ENCODE measurements around the gene SH3D19. TPM values are rescaled to one million over a fixed set of nuclear protein-coding genes. Genes with fewer than 3 reads are reported as not detected.

Gene SH3D19
- polyA plus RNA-seq, 3 donors: not detected

DNA sequence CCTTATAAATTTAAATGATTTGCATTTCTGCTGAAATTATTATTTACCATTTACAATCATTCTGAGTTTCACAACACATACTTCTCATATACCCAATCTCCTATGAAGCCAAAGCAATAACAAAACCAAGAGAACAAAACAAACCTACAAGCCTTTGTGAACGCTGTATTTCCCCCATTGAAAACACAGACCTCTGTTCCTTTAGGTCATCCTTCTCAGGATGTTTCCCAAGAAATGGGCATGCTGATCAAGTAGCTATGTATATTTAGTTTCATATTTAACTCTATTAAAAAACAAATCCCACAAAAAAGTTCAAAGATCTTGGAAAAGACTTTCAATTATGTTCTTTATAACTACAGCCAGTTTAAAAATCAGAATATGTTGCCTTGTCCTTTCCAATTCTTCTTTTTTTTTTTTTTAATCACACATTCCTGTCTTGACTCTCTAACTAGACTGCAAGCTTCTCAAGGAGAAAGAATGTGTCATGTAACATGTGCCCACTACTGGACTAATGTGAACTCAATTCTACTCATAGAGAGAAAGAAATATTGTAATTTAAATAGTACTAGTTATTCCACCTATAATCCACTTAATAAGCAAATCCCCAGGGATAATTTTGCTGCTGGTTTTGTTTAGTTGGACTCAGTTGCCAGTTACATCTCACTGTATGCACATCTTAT, 132.7 kb downstream of the SH3D19 start:
- peaks cover 10 to 32% (median 20%) of the 10 kb centered on the region in 7 donors for H3K9me3 Mint-ChIP-seq
- H3K36me3 Mint-ChIP-seq: no peaks in the 10 kb centered on the region
- no peaks in the 10 kb centered on the region for H3K4me1 ChIP-seq (ENCODE audit: control insufficient read depth in 1 of 2, insufficient read depth in 2 of 2, low read length in 2 of 2)
- no peak overlapping the region for H3K4me2 ChIP-seq (replicated peaks; ENCODE audit: extremely low read depth, low read length, poor library complexity, severe bottlenecking)
- no peak overlapping the region for H3K27ac ChIP-seq (ENCODE audit: low read depth in 1 of 2, low read length in 2 of 2)
- peaks cover 1 to 4% (median 3%) of the 10 kb centered on the region in 3 donors for H3K27me3 Mint-ChIP-seq (ENCODE audit: low read depth in 3 of 3)
- H3K4me1 Mint-ChIP-seq: no peaks in the 10 kb centered on the region
- no peak overlapping the region for H3K4me3 ChIP-seq (replicated peaks in 1 of 3; ENCODE audit: low read depth in 2 of 3, low read length in 3 of 3)
- no peak overlapping the region for H3K27ac Mint-ChIP-seq
- no peak overlapping the region for H2AFZ ChIP-seq (ENCODE audit: insufficient read depth, low read depth, low read length, poor library complexity, severe bottlenecking)
- intact Hi-C loops (cut with micrococcal nuclease): no loop called here
- DNase-seq: no peak
- no CpG with 5 or more reads among the region's 1 CpG for WGBS (ENCODE audit: insufficient coverage)
- TF ChIP-seq, protein P1, sequence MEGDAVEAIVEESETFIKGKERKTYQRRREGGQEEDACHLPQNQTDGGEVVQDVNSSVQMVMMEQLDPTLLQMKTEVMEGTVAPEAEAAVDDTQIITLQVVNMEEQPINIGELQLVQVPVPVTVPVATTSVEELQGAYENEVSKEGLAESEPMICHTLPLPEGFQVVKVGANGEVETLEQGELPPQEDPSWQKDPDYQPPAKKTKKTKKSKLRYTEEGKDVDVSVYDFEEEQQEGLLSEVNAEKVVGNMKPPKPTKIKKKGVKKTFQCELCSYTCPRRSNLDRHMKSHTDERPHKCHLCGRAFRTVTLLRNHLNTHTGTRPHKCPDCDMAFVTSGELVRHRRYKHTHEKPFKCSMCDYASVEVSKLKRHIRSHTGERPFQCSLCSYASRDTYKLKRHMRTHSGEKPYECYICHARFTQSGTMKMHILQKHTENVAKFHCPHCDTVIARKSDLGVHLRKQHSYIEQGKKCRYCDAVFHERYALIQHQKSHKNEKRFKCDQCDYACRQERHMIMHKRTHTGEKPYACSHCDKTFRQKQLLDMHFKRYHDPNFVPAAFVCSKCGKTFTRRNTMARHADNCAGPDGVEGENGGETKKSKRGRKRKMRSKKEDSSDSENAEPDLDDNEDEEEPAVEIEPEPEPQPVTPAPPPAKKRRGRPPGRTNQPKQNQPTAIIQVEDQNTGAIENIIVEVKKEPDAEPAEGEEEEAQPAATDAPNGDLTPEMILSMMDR (IDR thresholded peaks at IDR 0.05): no peak
- H3K27me3 ChIP-seq (ENCODE audit: control insufficient read depth in 2 of 2, insufficient read depth in 2 of 2, low read length in 2 of 2): no peaks in the 10 kb centered on the region
- no peak overlapping the region for H3K9ac ChIP-seq (ENCODE audit: insufficient read depth, low read length, poor library complexity, severe bottlenecking)
- H3K9me3 ChIP-seq (replicated peaks in 1 of 2; ENCODE audit: control insufficient read depth in 1 of 2, insufficient read depth in 1 of 2, low read length in 2 of 2): peaks cover 0 to 8% of the 10 kb centered on the region in 2 donors
- H3K79me2 ChIP-seq (ENCODE audit: insufficient read depth, low read length): no peaks in the 10 kb centered on the region
- no peak overlapping the region for H3K4me3 Mint-ChIP-seq
- H4K20me1 ChIP-seq (ENCODE audit: insufficient read depth, low read length): no peaks in the 10 kb centered on the region
- no peaks in the 10 kb centered on the region for H3K36me3 ChIP-seq (replicated peaks in 1 of 2; ENCODE audit: control insufficient read depth in 1 of 2, insufficient read depth in 2 of 2, low read length in 2 of 2)

DNA sequence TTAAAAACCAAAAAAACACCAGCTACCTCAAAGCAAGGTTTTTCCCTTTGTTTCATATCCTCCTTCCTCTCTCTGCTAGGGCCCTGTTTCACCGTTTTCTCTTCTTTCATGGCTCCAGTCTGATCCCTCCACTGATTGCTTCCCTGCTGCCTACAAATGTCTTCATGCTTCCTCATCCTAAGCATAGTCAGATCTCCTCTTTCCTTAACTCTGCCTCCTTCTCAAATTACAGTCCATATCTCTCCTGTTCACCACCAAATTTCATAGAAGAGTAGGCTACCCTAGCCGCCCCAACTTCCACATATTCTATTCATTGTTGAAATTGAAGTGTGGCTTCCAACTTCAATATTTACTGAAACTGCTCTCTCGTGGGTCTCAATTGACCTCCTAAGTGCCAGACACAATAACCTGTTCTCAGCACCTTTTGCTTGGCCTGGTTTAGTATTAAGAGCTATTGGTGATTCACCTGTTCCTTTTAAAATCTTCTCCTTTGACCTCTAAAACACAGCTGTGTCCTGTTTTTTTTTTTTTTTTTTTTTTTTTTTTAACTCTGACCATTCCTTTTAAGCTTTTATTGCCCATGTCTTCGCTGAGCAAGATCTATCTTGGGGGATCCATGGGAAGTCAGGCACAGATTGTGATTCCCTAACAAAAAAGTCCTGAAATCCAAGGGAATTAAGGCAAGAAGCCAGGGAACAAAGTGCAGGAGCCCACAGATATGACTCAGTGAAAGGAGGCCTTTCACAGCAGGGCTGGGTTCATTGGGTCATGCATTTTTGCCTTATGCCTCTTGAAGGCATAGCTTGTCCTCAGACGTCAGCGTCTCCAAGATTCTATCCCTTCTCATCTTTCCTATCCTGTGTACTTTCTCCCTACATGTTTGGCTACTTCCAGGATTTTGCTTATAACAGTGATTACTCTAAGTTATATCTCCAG, 140.6 kb downstream of the SH3D19 start:
- Histone ChIP-seq H3K36me3 (replicated peaks in 1 of 2; ENCODE audit: control insufficient read depth in 1 of 2, insufficient read depth in 2 of 2, low read length in 2 of 2) (no peaks in the 10 kb centered on the region), H3K4me1 (ENCODE audit: control insufficient read depth in 1 of 2, insufficient read depth in 2 of 2, low read length in 2 of 2) (no peaks in the 10 kb centered on the region), H3K27ac (ENCODE audit: low read depth in 1 of 2, low read length in 2 of 2) (no peak overlapping the region), H3K27me3 (ENCODE audit: control insufficient read depth in 2 of 2, insufficient read depth in 2 of 2, low read length in 2 of 2) (no peaks in the 10 kb centered on the region), H3K9me3 (replicated peaks in 1 of 2; ENCODE audit: control insufficient read depth in 1 of 2, insufficient read depth in 1 of 2, low read length in 2 of 2) (no peaks in the 10 kb centered on the region), H4K20me1 (ENCODE audit: insufficient read depth, low read length) (no peaks in the 10 kb centered on the region), H2AFZ (ENCODE audit: insufficient read depth, low read depth, low read length, poor library complexity, severe bottlenecking) (no peak overlapping the region), H3K9ac (ENCODE audit: insufficient read depth, low read length, poor library complexity, severe bottlenecking) (no peak overlapping the region), H3K79me2 (ENCODE audit: insufficient read depth, low read length) (no peaks in the 10 kb centered on the region), H3K4me2 (replicated peaks; ENCODE audit: extremely low read depth, low read length, poor library complexity, severe bottlenecking) (no peak overlapping the region), H3K4me3 (replicated peaks in 1 of 3; ENCODE audit: low read depth in 2 of 3, low read length in 3 of 3) (no peak overlapping the region)
- 75% methylated on average over 2 of the region's 6 CpGs for WGBS (ENCODE audit: insufficient coverage)
- intact Hi-C loops (cut with micrococcal nuclease): no loop called here
- TF ChIP-seq, protein P1 (IDR thresholded peaks at IDR 0.05): no peak
- DNase-seq: no peak
- Mint-ChIP-seq H3K27me3 (ENCODE audit: low read depth in 3 of 3) (peaks cover 0 to 5% (median 2%) of the 10 kb centered on the region in 3 donors), H3K4me3 (no peak overlapping the region), H3K9me3 (peaks cover 1 to 16% (median 4%) of the 10 kb centered on the region in 7 donors), H3K27ac (no peak overlapping the region), H3K36me3 (no peaks in the 10 kb centered on the region), H3K4me1 (no peaks in the 10 kb centered on the region)

Measured in CD14-positive monocyte (primary cell).